Neural cell (in vitro differentiated cells): ENCODE data around the gene POLR3B. TPM values are rescaled to one million over a fixed set of nuclear protein-coding genes. Genes with fewer than 3 reads are reported as not detected.
A peak's percentile ranks its signal among the peaks of the same experiment; 100 is the strongest.

Experiments used
- H2AFZ ChIP-seq: fragments of 200-600, 300-800 bp; sonication (generic), shearing (Covaris generic); 2 replicates; pipeline ENCODE4 v1.6.0; 2014; ENCODE audit warnings: low read depth, mild to moderate bottlenecking, antibody characterized with exemption, low read length, moderate library complexity
- H3F3A ChIP-seq: fragments of 200-600 bp; shearing (Covaris generic); 2 replicates; pipeline ENCODE4 v1.6.1; 2016; ENCODE audit warnings: mild to moderate bottlenecking, moderate library complexity, mixed read lengths, antibody characterized with exemption, low read length; ENCODE audit not compliant: insufficient read depth, poor library complexity, severe bottlenecking
- H3K27ac ChIP-seq: fragments of 200-600, 300-800 bp; sonication (generic), shearing (Covaris generic); 2 replicates; pipeline ENCODE4 v1.5.1; 2014; ENCODE audit warnings: mild to moderate bottlenecking, low read length, moderate library complexity
- H3K27me3 ChIP-seq: fragments of 300-800, 200-600 bp; sonication (generic), shearing (Covaris generic); 2 replicates; pipeline ENCODE4 v1.6.0; 2014; ENCODE audit warnings: mild to moderate bottlenecking, low read depth, low read length, moderate library complexity; ENCODE audit not compliant: insufficient read depth
- H3K36me3 ChIP-seq: fragments of 300-800, 200-600 bp; sonication (generic), shearing (Covaris generic); 2 replicates; pipeline ENCODE4 v1.5.1; 2014; ENCODE audit warnings: mild to moderate bottlenecking, antibody characterized with exemption, low read length, moderate library complexity; ENCODE audit not compliant: insufficient read depth
- H3K4me2 ChIP-seq: fragments of 300-800, 200-600 bp; sonication (generic), shearing (Covaris generic); 2 replicates; pipeline ENCODE4 v1.6.0; 2014; ENCODE audit warnings: mild to moderate bottlenecking, low read length
- H3K4me3 ChIP-seq: fragments of 300-800, 200-600 bp; sonication (generic), shearing (Covaris generic); 2 replicates; pipeline ENCODE4 v1.5.1; 2014; ENCODE audit warnings: mild to moderate bottlenecking, low read length, moderate library complexity
- H3K79me2 ChIP-seq: fragments of 200-600 bp; shearing (Covaris generic); replicated peaks from 2 replicates; pipeline ENCODE4 v1.6.0; 2014; ENCODE audit warnings: mild to moderate bottlenecking, low read length, moderate library complexity; ENCODE audit not compliant: insufficient read depth
- H3K9ac ChIP-seq: fragments of 300-800, 200-600 bp; sonication (generic), shearing (Covaris generic); 2 replicates; pipeline ENCODE4 v1.6.1; 2016; ENCODE audit warnings: mild to moderate bottlenecking, low read length, mixed read lengths
- H3K9me2 ChIP-seq: fragments of 200-600 bp; shearing (Covaris generic); 2 replicates; pipeline ENCODE4 v1.6.1; 2016; ENCODE audit warnings: mild to moderate bottlenecking, low read length, mixed read lengths; ENCODE audit not compliant: insufficient read depth
- H3K9me3 ChIP-seq: fragments of 200-600, 300-800 bp; sonication (generic), shearing (Covaris generic); 2 replicates; pipeline ENCODE4 v1.6.1; 2016; ENCODE audit warnings: mild to moderate bottlenecking, mixed run types, low read length, moderate library complexity, mixed read lengths
- H4K20me1 ChIP-seq: fragments of 200-600 bp; shearing (Covaris generic); 2 replicates; pipeline ENCODE4 v1.6.1; 2016; ENCODE audit warnings: mild to moderate bottlenecking, mixed run types; ENCODE audit not compliant: insufficient read depth
- EP300 ChIP-seq: fragments of 450-650 bp; conservative IDR thresholded peaks from 2 replicates; pipeline ENCODE4 v1.6.1; 2014; ENCODE audit warnings: antibody characterized with exemption, mild to moderate bottlenecking, moderate library complexity; ENCODE audit not compliant: poor library complexity, severe bottlenecking
- EZH2 ChIP-seq: fragments of 200-600, 300-800 bp; shearing (Covaris generic), sonication (generic); IDR thresholded peaks from 2 replicates; pipeline ENCODE4 v1.6.1; 2014; ENCODE audit warnings: antibody characterized with exemption, low read length, borderline replicate concordance, mild to moderate bottlenecking; ENCODE audit not compliant: insufficient read depth, poor library complexity, severe bottlenecking
- MXI1 ChIP-seq: fragments of 450-650 bp; conservative IDR thresholded peaks from 2 replicates; pipeline ENCODE4 v1.6.1; 2014; ENCODE audit warnings: antibody characterized with exemption, mild to moderate bottlenecking; ENCODE audit not compliant: poor library complexity, severe bottlenecking
- POLR2AphosphoS5 ChIP-seq: IDR thresholded peaks from 2 replicates; pipeline ENCODE4 v1.6.1; 2012
- RAD21 ChIP-seq: fragments of 450-650 bp; conservative IDR thresholded peaks from 2 replicates; pipeline ENCODE4 v1.6.1; 2014; ENCODE audit warnings: antibody characterized with exemption, mild to moderate bottlenecking, moderate library complexity
- SMC3 ChIP-seq: fragments of 450-650 bp; conservative IDR thresholded peaks from 2 replicates; pipeline ENCODE4 v1.6.1; 2014; ENCODE audit warnings: antibody characterized with exemption, mild to moderate bottlenecking, moderate library complexity; ENCODE audit not compliant: poor library complexity
- polyA plus RNA-seq: library from polyadenylated mRNA; depleted of rRNA; stranded (reverse); fragments of >200 nt; gene quantifications from 2 replicates; pipeline ENCODE4 v1.2.3, GENCODE V29; 2014
- TF ChIP-seq, protein P1 (sequence below): IDR thresholded peaks from 2 replicates; pipeline ENCODE4 v1.6.1; 2012; ENCODE audit warnings: borderline replicate concordance
- TF ChIP-seq, protein P2 (sequence below): fragments of 450-650 bp; IDR thresholded peaks from 2 replicates; pipeline ENCODE4 v1.5.1; 2014; ENCODE audit warnings: antibody characterized with exemption, mild to moderate bottlenecking, moderate library complexity; ENCODE audit not compliant: poor library complexity, severe bottlenecking

The POLR3B gene
- polyA plus RNA-seq, 1 donor from 2014 or later, result 4.3 TPM

DNA sequence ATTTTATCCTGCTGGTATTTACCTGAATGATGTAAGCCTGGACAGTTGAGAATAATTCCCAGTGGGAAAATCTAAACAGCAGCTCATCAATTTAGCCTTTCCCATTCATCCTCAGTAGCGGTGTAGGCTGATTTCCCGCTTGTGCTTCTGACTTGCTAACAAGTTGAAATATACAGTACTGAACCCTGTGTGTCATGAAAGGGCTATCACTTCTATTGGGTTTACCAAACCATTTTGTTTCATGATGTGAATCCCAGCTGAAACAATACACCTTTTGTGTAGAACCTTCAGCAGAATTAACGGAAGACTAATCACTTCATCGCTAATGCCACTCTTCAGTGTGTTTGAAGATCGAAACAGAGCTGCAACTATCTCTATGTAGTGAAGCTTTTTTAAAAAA lies 88.4 kb downstream of the POLR3B start:
- Histone ChIP-seq H3K27ac (no peak overlapping the region), H2AFZ (no peak overlapping the region), H3F3A (no peaks in the 10 kb centered on the region), H3K9ac (no peak overlapping the region), H3K4me3 (no peak overlapping the region), H3K9me3 (no peaks in the 10 kb centered on the region), H3K36me3 (no peaks in the 10 kb centered on the region), H3K79me2 (no peaks in the 10 kb centered on the region), H3K9me2 (no peaks in the 10 kb centered on the region), H3K4me2 (peak overlapping the region; percentile 13), H4K20me1 (no peaks in the 10 kb centered on the region), H3K27me3 (no peaks in the 10 kb centered on the region)
- TF ChIP-seq, protein P1, sequence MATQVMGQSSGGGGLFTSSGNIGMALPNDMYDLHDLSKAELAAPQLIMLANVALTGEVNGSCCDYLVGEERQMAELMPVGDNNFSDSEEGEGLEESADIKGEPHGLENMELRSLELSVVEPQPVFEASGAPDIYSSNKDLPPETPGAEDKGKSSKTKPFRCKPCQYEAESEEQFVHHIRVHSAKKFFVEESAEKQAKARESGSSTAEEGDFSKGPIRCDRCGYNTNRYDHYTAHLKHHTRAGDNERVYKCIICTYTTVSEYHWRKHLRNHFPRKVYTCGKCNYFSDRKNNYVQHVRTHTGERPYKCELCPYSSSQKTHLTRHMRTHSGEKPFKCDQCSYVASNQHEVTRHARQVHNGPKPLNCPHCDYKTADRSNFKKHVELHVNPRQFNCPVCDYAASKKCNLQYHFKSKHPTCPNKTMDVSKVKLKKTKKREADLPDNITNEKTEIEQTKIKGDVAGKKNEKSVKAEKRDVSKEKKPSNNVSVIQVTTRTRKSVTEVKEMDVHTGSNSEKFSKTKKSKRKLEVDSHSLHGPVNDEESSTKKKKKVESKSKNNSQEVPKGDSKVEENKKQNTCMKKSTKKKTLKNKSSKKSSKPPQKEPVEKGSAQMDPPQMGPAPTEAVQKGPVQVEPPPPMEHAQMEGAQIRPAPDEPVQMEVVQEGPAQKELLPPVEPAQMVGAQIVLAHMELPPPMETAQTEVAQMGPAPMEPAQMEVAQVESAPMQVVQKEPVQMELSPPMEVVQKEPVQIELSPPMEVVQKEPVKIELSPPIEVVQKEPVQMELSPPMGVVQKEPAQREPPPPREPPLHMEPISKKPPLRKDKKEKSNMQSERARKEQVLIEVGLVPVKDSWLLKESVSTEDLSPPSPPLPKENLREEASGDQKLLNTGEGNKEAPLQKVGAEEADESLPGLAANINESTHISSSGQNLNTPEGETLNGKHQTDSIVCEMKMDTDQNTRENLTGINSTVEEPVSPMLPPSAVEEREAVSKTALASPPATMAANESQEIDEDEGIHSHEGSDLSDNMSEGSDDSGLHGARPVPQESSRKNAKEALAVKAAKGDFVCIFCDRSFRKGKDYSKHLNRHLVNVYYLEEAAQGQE, result peak; percentile 47
- no peak for TF ChIP-seq SMC3

DNA sequence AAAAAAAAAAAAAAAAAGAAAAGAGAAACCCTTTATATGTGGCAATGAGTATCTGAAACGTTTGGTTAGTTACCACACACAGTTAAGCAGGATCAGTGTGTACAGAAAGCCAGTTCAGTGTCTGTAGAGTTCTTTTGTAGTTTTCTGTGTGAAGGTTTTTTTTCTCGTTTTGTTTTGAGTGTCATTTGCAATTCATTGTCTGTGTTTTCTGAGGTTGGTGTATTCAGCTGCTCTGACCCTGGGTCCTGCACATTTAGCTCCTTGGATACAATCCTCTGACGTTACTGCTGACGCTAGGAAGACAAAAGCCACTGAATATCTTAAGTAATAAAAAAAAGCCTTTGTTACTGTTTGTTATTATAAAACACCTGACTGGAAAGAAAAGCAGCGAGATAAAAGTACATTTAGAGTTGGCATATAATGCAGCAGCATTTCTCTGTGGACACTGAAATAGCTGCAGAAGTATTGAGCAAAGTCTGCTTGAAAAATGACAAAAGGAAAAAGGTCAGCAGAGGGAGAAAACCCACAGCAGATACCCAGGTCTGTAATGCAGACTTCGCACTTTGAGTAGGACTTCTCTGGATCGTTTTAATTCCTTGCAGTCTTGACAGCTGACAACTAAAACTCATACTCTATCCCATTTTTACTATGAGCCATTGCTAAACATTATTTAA lies 89.0 kb downstream of the POLR3B start:
- TF ChIP-seq POLR2AphosphoS5 (no peak), RAD21 (no peak), EP300 (no peak), SMC3 (no peak), MXI1 (no peak)
- TF ChIP-seq, protein P2, sequence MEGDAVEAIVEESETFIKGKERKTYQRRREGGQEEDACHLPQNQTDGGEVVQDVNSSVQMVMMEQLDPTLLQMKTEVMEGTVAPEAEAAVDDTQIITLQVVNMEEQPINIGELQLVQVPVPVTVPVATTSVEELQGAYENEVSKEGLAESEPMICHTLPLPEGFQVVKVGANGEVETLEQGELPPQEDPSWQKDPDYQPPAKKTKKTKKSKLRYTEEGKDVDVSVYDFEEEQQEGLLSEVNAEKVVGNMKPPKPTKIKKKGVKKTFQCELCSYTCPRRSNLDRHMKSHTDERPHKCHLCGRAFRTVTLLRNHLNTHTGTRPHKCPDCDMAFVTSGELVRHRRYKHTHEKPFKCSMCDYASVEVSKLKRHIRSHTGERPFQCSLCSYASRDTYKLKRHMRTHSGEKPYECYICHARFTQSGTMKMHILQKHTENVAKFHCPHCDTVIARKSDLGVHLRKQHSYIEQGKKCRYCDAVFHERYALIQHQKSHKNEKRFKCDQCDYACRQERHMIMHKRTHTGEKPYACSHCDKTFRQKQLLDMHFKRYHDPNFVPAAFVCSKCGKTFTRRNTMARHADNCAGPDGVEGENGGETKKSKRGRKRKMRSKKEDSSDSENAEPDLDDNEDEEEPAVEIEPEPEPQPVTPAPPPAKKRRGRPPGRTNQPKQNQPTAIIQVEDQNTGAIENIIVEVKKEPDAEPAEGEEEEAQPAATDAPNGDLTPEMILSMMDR, result no peak
- Histone ChIP-seq H3K4me3 (no peak overlapping the region), H3K9ac (no peak overlapping the region), H3K36me3 (no peaks in the 10 kb centered on the region), H3K9me3 (no peaks in the 10 kb centered on the region), H3K9me2 (no peaks in the 10 kb centered on the region), H3K27ac (peak overlapping the region; percentile 31), H3F3A (no peaks in the 10 kb centered on the region), H3K4me2 (no peak overlapping the region), H3K79me2 (no peaks in the 10 kb centered on the region), H3K27me3 (no peaks in the 10 kb centered on the region), H4K20me1 (no peaks in the 10 kb centered on the region), H2AFZ (no peak overlapping the region)

DNA sequence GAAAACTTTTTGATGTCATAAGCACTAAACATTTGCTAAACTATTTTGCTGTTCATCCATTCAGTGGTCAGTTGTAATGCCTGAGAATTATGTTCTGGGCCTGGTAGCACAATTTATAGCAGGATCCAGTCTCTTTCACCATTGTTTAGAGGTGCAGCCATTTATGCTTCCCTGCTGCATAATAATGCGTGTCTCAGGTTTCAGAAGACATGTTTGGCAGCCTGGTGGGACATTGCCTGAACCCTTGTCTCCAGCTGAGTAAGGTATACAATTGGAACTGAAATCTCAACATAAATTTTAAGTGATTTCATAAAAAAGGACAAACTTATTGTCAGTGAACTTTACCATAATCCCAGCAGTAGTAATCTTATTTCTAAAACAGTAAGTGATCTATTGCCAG lies 94.8 kb downstream of the POLR3B start:
- H3K27ac ChIP-seq, result no peak overlapping the region

More for the DNA sequence above, 94.8 kb downstream of the POLR3B start:
- Histone ChIP-seq H3K9me2 (no peaks in the 10 kb centered on the region), H3K9ac (no peak overlapping the region), H2AFZ (no peak overlapping the region), H3K27me3 (no peaks in the 10 kb centered on the region), H4K20me1 (no peaks in the 10 kb centered on the region), H3K9me3 (no peaks in the 10 kb centered on the region), H3K4me2 (no peak overlapping the region), H3F3A (no peaks in the 10 kb centered on the region), H3K36me3 (no peaks in the 10 kb centered on the region), H3K79me2 (no peaks in the 10 kb centered on the region), H3K4me3 (no peak overlapping the region)
- TF ChIP-seq RAD21 (no peak), EP300 (no peak), POLR2AphosphoS5 (no peak), EZH2 (no peak)
- TF ChIP-seq, protein P2, result no peak
- TF ChIP-seq, protein P1, result no peak
